GM19463 (cell line): ENCODE data around the gene CMTM8.

Experiments
- ATAC-seq: cut with Tn5 transposase; IDR thresholded peaks from one replicate; pipeline ENCODE4 v1.9.1; 2021; ENCODE audit warnings: mild to moderate bottlenecking, moderate library complexity; ENCODE audit not compliant: unreplicated experiment

CMTM8 gene

GRCh38 chr3:32405711-32406323 is 167.3 kb downstream of the CMTM8 start:
- no peak for ATAC-seq

DNA sequence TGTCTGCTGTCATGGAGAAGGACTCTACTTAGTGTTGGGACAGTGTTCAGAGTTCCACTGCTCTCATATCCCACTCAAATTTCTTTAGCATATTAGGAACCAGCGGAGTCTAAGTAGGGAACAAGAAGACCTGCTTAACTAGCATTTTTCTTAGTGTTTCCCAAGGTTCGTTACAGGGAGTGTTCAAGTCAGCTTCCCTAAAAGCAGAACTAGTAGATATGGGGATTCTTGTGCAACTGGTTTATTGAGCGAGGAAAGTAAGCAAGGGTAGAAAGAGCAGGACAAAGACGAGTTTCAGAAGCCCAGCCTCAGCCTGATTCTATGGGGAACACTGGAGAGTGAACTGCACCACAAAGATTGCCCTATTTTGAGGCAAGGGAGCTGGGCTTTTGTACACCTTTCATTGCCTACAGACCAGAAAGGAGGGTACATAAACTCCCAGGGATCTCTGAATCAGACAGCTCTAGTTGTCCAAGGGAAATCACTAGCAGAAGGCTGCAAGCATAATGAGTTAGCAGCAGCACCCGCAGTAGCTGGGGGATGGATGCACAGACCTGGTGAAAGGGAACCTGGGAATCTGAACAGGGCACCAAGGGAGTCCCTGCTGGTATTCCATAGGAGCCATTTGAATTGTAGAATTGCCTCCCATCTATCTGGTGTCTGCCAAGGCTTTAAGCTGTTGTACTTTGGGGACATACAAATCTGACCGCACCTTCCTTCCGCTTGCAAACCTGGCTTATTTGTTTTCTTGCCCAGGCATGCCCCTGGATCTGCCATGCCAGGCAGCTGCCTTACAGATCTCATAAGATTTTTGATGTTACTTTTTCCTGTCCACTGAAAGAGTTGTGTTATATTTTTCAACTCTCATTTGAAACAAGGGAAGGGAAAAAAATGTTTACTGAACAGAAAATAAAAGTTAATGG is 168.3 kb downstream of the CMTM8 start:
- no peak for ATAC-seq

DNA sequence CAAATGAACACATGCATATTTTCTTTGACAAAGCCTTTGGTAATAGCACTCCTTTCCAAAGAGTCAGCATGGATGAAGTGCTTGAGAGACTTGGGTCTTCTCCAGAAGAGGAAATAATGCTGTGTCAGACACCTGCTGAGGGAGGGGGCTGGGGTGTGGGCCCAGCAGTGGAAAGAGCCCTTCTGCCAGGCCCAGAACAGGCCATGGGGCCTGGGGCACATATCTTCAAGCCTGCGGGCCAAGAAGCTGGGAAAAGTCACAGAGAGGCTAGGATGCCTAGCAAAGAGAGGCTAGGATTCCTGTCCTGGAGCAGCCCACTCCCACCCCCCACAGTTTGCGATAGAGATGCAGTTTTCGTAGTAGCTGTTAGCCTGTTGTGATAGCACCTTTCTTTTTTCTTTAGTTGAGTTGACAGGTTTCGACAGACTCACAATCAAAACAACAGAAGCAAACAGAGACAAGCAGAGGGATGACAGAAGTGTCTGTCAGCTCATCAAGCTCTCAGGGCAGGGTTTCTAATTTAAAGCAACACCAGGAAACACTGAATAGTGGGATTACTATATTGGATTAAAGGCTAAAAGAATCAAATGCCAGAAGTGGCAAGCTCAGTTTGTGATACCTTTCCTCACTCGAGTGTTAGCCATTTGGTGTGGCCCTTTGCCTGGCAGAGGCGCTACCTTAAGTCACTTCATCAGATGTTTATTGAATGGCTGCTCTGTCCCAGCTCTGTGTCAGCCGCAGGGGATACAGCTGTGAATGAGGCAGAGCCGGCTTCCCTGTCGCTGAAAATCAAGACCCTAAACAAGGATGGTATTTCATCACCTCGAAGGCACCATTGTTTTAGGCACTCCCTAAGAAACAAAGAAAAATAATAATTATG is 172.1 kb downstream of the CMTM8 start:
- no peak for ATAC-seq

DNA sequence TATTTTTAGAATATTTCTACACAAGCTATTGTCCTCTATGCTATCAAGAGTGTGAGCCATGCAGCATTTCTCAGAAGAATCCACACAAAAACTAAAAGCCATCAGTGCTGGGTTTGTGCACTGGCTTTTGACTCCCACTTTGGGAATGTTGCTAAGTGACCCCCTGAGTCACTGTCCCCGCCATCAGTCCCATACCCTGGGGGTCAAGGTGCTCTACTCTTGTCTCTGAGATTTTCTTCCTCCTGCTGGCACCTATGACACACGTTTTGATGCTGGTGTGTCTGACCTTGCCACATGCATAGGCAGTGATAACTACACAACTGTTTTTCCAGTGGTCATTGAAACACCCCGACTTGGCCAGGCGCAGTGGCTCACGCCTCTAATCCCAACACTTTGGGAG is 173.0 kb downstream of the CMTM8 start:
- no peak for ATAC-seq

DNA sequence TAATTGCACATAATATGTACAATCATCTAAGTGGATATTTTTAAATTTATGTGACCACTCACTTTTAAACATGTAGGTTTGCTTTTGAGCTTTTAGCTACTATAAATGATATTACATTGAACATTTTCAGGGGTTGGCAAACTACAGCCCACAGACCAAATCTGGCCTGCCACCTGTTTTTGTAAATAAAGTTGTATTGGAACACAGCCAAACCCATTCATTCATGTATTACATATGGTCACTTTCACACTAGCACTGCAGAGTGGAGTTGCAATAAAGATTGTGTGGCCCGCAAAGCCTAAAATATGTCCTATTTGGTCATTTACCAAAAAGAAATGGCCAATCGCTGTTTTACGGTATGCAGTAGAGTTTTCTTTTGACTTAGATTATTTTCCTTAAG is 174.4 kb downstream of the CMTM8 start:
- no peak for ATAC-seq

DNA sequence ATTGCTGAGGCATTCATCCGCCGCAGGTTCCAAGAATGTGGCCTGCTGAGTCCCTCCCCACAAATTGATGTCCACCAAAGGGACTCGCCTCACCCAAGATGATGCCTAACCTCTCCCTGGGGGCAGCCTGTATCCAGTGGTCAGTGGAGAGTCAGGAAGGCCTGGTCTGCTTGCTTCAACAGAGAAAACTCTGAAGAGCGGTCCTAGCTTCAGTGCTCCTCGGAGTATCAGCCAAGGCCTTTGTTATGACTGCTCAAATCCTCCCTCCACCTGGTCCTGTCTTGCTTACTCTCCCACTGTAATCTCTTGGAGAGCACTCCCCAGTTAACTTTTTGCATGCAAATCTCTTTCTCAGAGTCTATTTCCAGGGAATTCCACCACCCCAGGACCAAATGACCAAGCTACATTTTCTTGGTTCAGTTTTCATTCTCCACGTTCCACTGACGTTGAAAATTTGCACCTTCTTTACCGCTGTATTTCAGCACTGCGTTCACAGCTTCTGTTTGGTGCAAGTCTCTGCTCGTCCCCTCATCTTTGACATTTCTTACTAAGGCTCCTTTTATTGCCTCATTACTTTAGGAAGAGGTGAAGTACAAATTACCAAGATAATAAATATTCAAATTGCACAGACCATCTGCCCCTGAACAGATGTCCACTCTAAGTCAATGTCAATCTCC is 175.5 kb downstream of the CMTM8 start:
- ATAC-seq, result no peak

- ATAC-seq, result peak; percentile 79
These were observed 176.2 kb downstream of the CMTM8 start for GRCh38 chr3:32414522-32415202.

- ATAC-seq, result no peak
These were observed 181.3 kb downstream of the CMTM8 start for GRCh38 chr3:32419742-32420125.
